Adrenal gland (tissue), 12 donors: ENCODE data around the gene CPSF4. TPM values are rescaled to one million over a fixed set of nuclear protein-coding genes. Genes with fewer than 3 reads are reported as not detected.

Experiments
- DNase-seq, 7 donors: peaks; one replicate each; pipeline ENCODE4 v3.0.0-alpha.2; 2019 to 2020
- H3K27ac ChIP-seq, 5 donors: fragments of 200-600 bp; sonication (generic) in 4 of 5; 1 replicate in 3 of 5; 2 replicates in 2 of 5; pipeline versions ENCODE4 v1.5.1 to v1.8.0; 2016 to 2020; ENCODE audit warnings: mild to moderate bottlenecking in 1 of 5
- H3K27me3 ChIP-seq: fragments of 200-600 bp; 2 replicates; pipeline ENCODE4 v1.8.0; 2021
- H3K36me3 ChIP-seq, 2 donors: fragments of 200-600 bp; replicated peaks in 1 of 2; 1 replicate in 1 of 2; 2 replicates in 1 of 2; pipeline versions ENCODE4 v1.5.1 to v1.8.0; 2018 to 2022
- H3K4me1 ChIP-seq, 2 donors: fragments of 200-600 bp; replicated peaks in 1 of 2; 1 replicate in 1 of 2; 2 replicates in 1 of 2; pipeline versions ENCODE4 v1.5.1 to v1.8.0; 2018 to 2021
- H3K4me3 ChIP-seq, 4 donors: fragments of 200-600 bp; sonication (generic) in 3 of 4; one replicate each; pipeline ENCODE4 v1.5.1; 2016 to 2018
- H3K9me3 ChIP-seq, 3 donors: fragments of 200-600 bp; sonication (generic) in 1 of 3; replicated peaks in 1 of 3; 1 replicate in 2 of 3; 2 replicates in 1 of 3; pipeline versions ENCODE4 v1.5.1 to v1.8.0; 2016 to 2021
- POLR2A ChIP-seq, 2 donors: fragments of 450-650 bp; IDR thresholded peaks; one replicate each; pipeline ENCODE4 v1.6.1; 2017; ENCODE audit warnings: antibody characterized with exemption in 2 of 2, mild to moderate bottlenecking in 2 of 2, moderate library complexity in 1 of 2
- WGBS, 4 donors: extraction: QIAGEN DNeasy Blood & Tissue Kit in 2 of 4; methylation state at CpG; one replicate each; pipeline versions ENCODE4 v1.1.5 to v1.1.7; 2013 to 2017; 5-methylcytosine and 5-hydroxymethylcytosine counted together
- intact Hi-C, 2 donors: fragments of 100-400 bp; cut with DNase I; formaldehyde crosslinking; loops; one replicate each; pipeline versions ENCODE4 v1.14.1 to v1.15.0; 2022 to 2023
- polyA plus RNA-seq, 3 donors: library from polyadenylated mRNA; stranded (reverse); fragments of 200-250 nt in 2 of 3; fragments of 350-450 nt in 1 of 3; fragmentation: Illumina TruSeq in 1 of 3; extraction: RNeasy Lipid Tissue Mini Kit (QIAGEN cat#74804) in 1 of 3; gene quantifications; one replicate each; pipeline ENCODE4 v1.2.3, GENCODE V29; 2013 to 2014
- total RNA-seq, 9 donors: library from RNA; depleted of rRNA in 4 of 9; stranded (reverse); fragments of >200 nt in 4 of 9; fragments of 120-200 nt in 1 of 9; fragmentation: NEBNext Ultra II Directional in 1 of 9; extraction: Animal tissue kit (Norgen Biotek cat#: 25700) in 1 of 9; gene quantifications; one replicate each; pipeline versions ENCODE4 v1.1.0 to v1.2.4, GENCODE V29; 2013 to 2023
- TF ChIP-seq, protein P1 (sequence below), 6 experiments: fragments of 450-650 bp in 4 of 6; fragments of 200-600 bp in 2 of 6; sonication (generic) in 1 of 6; IDR thresholded peaks; 1 replicate in 5 of 6; 2 replicates in 1 of 6; pipeline versions ENCODE4 v1.5.1 to v1.8.0; 2016 to 2021; ENCODE audit warnings: antibody characterized with exemption in 6 of 6, mild to moderate bottlenecking in 2 of 6, moderate library complexity in 1 of 6
- donor health status: healthy with polysubstance abuse.
- donor health status: Bipolar disorder and iron deficiency.
- donor health status: DM: yes; HTN: yes; CAD: no.
- donor health status: DM: no; HTN: no; CAD: no.
- donor health status: DM: no; HTN: no; CAD: no.
- donor health status: DM: yes; HTN: yes; CAD: no.

CPSF4 gene
- total and polyA plus RNA-seq, 12 donors = 16.0 to 40.5 (median 28.0) TPM

GRCh38 chr7:99440195-99440594, 1.5 kb downstream of the CPSF4 start:
- H3K27ac ChIP-seq = no peak overlapping the region
- intact Hi-C loops = no loop called here
- WGBS, 4 donors = 76 to 85% (median 84%) methylated on average over 6 to 9 of the region's 9 CpGs
- H3K4me1 ChIP-seq = peaks cover 15% of the 10 kb centered on the region in 2 donors
- peaks cover 0 to 8% of the 10 kb centered on the region in 2 donors for H3K36me3 ChIP-seq
- H3K4me3 ChIP-seq = peak overlapping the region in 1 of 4 donors; percentile 84
- DNase-seq = no peak
- no peaks in the 10 kb centered on the region for H3K9me3 ChIP-seq
- TF ChIP-seq POLR2A (IDR thresholded peaks at IDR 0.05) = no peak
- TF ChIP-seq, protein P1, sequence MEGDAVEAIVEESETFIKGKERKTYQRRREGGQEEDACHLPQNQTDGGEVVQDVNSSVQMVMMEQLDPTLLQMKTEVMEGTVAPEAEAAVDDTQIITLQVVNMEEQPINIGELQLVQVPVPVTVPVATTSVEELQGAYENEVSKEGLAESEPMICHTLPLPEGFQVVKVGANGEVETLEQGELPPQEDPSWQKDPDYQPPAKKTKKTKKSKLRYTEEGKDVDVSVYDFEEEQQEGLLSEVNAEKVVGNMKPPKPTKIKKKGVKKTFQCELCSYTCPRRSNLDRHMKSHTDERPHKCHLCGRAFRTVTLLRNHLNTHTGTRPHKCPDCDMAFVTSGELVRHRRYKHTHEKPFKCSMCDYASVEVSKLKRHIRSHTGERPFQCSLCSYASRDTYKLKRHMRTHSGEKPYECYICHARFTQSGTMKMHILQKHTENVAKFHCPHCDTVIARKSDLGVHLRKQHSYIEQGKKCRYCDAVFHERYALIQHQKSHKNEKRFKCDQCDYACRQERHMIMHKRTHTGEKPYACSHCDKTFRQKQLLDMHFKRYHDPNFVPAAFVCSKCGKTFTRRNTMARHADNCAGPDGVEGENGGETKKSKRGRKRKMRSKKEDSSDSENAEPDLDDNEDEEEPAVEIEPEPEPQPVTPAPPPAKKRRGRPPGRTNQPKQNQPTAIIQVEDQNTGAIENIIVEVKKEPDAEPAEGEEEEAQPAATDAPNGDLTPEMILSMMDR (IDR thresholded peaks at IDR 0.05) = no peak
- H3K27me3 ChIP-seq = no peaks in the 10 kb centered on the region

DNA sequence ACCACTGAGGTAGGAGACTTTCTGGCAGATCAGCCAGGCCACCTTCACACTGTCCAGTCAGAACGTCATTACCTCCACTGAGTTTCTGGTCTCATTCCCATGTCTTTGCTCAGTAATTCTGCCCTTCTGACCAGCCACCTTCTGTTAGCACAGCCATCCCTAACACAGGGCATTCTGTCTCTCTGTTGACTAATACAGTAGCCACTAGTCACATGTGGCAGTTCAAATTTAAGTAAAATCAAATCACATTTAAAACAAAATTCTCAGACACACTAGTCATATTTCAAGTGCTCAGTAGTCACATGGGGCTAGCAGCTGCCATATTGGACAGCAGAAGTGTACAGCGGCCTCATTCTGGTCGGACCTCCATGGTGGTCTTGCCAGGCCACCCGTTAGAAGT, 7.4 kb downstream of the CPSF4 start:
- Histone ChIP-seq H3K36me3 (peaks cover 0 to 54% of the 10 kb centered on the region in 2 donors), H3K27ac (no peak overlapping the region), H3K27me3 (no peaks in the 10 kb centered on the region), H3K9me3 (no peaks in the 10 kb centered on the region), H3K4me1 (no peaks in the 10 kb centered on the region), H3K4me3 (no peak overlapping the region)
- 88 to 93% (median 91%) methylated on average over 4 of the region's 4 CpGs for WGBS, 4 donors
- intact Hi-C loops = no loop called here
- DNase-seq = no peak
- TF ChIP-seq, protein P1 (IDR thresholded peaks at IDR 0.05) = no peak
- TF ChIP-seq POLR2A (IDR thresholded peaks at IDR 0.05) = no peak

- Histone ChIP-seq H3K27me3 (no peaks in the 10 kb centered on the region), H3K27ac (no peak overlapping the region), H3K36me3 (peaks cover 0 to 68% of the 10 kb centered on the region in 2 donors), H3K4me3 (no peak overlapping the region), H3K9me3 (no peaks in the 10 kb centered on the region), H3K4me1 (no peaks in the 10 kb centered on the region)
- WGBS, 4 donors = 87 to 90% (median 88%) methylated on average over 5 to 10 of the region's 10 CpGs
- DNase-seq = no peak
- intact Hi-C loops = no loop called here
- TF ChIP-seq, protein P1 (IDR thresholded peaks at IDR 0.05) = peak in 1 of 6 experiments; percentile 15
- no peak for TF ChIP-seq POLR2A (IDR thresholded peaks at IDR 0.05)
Measured at GRCh38 chr7:99447943-99448342, 9.2 kb downstream of the CPSF4 start.

- no peak overlapping the region for H3K27ac ChIP-seq
- H3K4me3 ChIP-seq = no peak overlapping the region
- H3K27me3 ChIP-seq = no peaks in the 10 kb centered on the region
- intact Hi-C loops = no loop called here
- no peaks in the 10 kb centered on the region for H3K9me3 ChIP-seq
- TF ChIP-seq, protein P1 (IDR thresholded peaks at IDR 0.05) = no peak
- no peak for TF ChIP-seq POLR2A (IDR thresholded peaks at IDR 0.05)
- H3K4me1 ChIP-seq = no peaks in the 10 kb centered on the region
- DNase-seq = no peak
- WGBS, 4 donors = 87 to 98% (median 92%) methylated on average over 9 to 10 of the region's 10 CpGs
- H3K36me3 ChIP-seq = peaks cover 0 to 76% of the 10 kb centered on the region in 2 donors
Measured at GRCh38 chr7:99448855-99449254, 10.1 kb downstream of the CPSF4 start.
